WERI-Rb-1 (cell line): ENCODE data around the gene SH3RF3.

Experiments
- DNase-seq: peaks from one replicate; pipeline ENCODE4 v3.0.0-alpha.2; 2020
- H3K27ac ChIP-seq: fragments of 250-450 bp; sonication (Bioruptor Pico); 2 replicates; pipeline ENCODE4 v1.5.1; 2020; ENCODE audit warnings: mild to moderate bottlenecking, moderate library complexity
- H3K27me3 ChIP-seq: fragments of 250-450 bp; sonication (Bioruptor Pico); 2 replicates; pipeline ENCODE4 v1.5.1; 2021; ENCODE audit warnings: mild to moderate bottlenecking, low read depth, moderate library complexity; ENCODE audit not compliant: insufficient read depth, severe bottlenecking
- H3K36me3 ChIP-seq: fragments of 250-450 bp; sonication (Bioruptor Pico); 2 replicates; pipeline ENCODE4 v1.5.1; 2020; ENCODE audit warnings: mild to moderate bottlenecking, moderate library complexity
- H3K4me3 ChIP-seq: 2 replicates; pipeline ENCODE4 v1.5.1; 2011; ENCODE audit warnings: low read depth, mild to moderate bottlenecking, control low read depth, low read length
- H3K9me3 ChIP-seq: fragments of 250-450 bp; sonication (Bioruptor Pico); 2 replicates; pipeline ENCODE4 v1.5.1; 2021; ENCODE audit warnings: mild to moderate bottlenecking, moderate library complexity; ENCODE audit not compliant: severe bottlenecking
- CTCF ChIP-seq: IDR thresholded peaks from 2 replicates; pipeline ENCODE4 v1.5.1; 2011; ENCODE audit warnings: low read depth, mild to moderate bottlenecking, control low read depth, inconsistent platforms, low read length

Gene SH3RF3

GRCh38 chr2:109401370-109401769 is 272.4 kb downstream of the SH3RF3 start:
- Histone ChIP-seq H3K4me3 (no peak overlapping the region), H3K27ac (no peak overlapping the region), H3K27me3 (no peaks in the 10 kb centered on the region), H3K9me3 (no peaks in the 10 kb centered on the region), H3K36me3 (no peaks in the 10 kb centered on the region)
- no peak for DNase-seq
- no peak for TF ChIP-seq CTCF

- DNase-seq, result peak; percentile 27
- H3K4me3 ChIP-seq, result no peak overlapping the region
- no peaks in the 10 kb centered on the region for H3K9me3 ChIP-seq
- H3K36me3 ChIP-seq, result no peaks in the 10 kb centered on the region
- no peak overlapping the region for H3K27ac ChIP-seq
- peak; percentile 44 for TF ChIP-seq CTCF
- H3K27me3 ChIP-seq, result no peaks in the 10 kb centered on the region
These were observed 273.2 kb downstream of the SH3RF3 start for GRCh38 chr2:109402180-109402579.

GRCh38 chr2:109402980-109403840 is 274.2 kb downstream of the SH3RF3 start:
- Histone ChIP-seq H3K27ac (no peak overlapping the region), H3K36me3 (no peaks in the 10 kb centered on the region), H3K4me3 (no peak overlapping the region), H3K27me3 (no peaks in the 10 kb centered on the region), H3K9me3 (no peaks in the 10 kb centered on the region)
- TF ChIP-seq CTCF, result no peak
- DNase-seq, result no peak

- DNase-seq, result no peak
- H3K4me3 ChIP-seq, result no peak overlapping the region
- no peaks in the 10 kb centered on the region for H3K9me3 ChIP-seq
- no peak overlapping the region for H3K27ac ChIP-seq
- no peaks in the 10 kb centered on the region for H3K27me3 ChIP-seq
- no peak for TF ChIP-seq CTCF
- no peaks in the 10 kb centered on the region for H3K36me3 ChIP-seq
These were observed 274.8 kb downstream of the SH3RF3 start for GRCh38 chr2:109403841-109404201.

- DNase-seq, result no peak
- H3K36me3 ChIP-seq, result no peaks in the 10 kb centered on the region
- no peaks in the 10 kb centered on the region for H3K9me3 ChIP-seq
- TF ChIP-seq CTCF, result no peak
- H3K27me3 ChIP-seq, result no peaks in the 10 kb centered on the region
- no peak overlapping the region for H3K4me3 ChIP-seq
- H3K27ac ChIP-seq, result no peak overlapping the region
These were observed 275.7 kb downstream of the SH3RF3 start for GRCh38 chr2:109404681-109405080.

GRCh38 chr2:109405873-109406272 is 276.9 kb downstream of the SH3RF3 start:
- no peaks in the 10 kb centered on the region for H3K9me3 ChIP-seq
- H3K36me3 ChIP-seq, result no peaks in the 10 kb centered on the region
- no peak overlapping the region for H3K27ac ChIP-seq
- TF ChIP-seq CTCF, result no peak
- DNase-seq, result no peak
- H3K4me3 ChIP-seq, result no peak overlapping the region
- H3K27me3 ChIP-seq, result no peaks in the 10 kb centered on the region
